GDM1 (cell line): Measurements from ENCODE around the gene EHMT2.

Experiments
- DNase-seq: peaks from one replicate; lab custom pipeline; 2025; lab: John Stamatoyannopoulos, UW

The EHMT2 gene

DNA sequence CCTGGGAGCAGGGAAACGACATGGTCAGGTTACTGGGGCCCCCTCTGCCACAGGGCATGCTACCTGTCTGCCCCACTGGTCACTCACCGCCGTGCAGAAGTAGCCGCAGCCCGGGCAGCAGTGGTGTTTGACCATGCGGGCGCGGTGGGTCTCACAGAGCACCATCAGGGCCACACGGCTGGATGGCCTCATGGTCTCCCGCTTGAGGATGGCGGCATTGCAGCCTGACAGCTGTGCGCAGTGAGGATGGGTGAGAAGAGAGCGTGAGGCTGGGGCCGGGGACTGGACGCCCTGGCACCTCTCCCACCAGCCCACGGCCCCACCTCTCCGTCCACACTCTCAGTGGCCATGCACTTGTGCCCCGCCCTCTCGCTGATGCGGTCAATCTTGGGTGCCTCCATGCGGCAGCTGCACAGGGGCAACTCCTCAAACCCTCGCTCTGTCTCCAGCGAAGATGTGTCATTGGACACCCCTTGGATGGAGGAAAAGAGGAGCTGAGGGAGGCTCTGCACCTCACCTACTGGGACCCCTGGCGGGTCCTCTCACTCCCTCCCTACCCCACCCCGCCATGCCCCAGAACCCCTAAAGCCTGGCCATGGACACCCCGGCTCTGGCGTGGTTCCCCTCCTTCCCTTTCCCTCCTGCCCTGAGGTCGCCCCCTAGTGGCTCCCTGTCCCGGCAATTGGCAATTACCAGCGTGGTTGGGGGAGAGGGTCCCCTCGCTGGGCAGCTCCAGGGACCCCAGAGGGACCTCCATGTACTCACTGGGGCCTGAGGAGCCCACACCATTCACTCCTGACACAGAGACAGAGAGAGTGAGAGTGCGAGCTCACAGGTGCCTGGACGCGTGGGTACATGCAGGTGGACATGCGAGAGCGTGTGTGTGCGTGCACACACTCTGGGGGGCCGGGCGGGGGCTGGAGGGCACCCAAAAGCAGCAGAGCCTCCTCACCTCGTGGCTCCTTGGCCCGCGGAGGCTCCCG, 8.9 kb downstream of the EHMT2 start:
- no peak for DNase-seq

DNA sequence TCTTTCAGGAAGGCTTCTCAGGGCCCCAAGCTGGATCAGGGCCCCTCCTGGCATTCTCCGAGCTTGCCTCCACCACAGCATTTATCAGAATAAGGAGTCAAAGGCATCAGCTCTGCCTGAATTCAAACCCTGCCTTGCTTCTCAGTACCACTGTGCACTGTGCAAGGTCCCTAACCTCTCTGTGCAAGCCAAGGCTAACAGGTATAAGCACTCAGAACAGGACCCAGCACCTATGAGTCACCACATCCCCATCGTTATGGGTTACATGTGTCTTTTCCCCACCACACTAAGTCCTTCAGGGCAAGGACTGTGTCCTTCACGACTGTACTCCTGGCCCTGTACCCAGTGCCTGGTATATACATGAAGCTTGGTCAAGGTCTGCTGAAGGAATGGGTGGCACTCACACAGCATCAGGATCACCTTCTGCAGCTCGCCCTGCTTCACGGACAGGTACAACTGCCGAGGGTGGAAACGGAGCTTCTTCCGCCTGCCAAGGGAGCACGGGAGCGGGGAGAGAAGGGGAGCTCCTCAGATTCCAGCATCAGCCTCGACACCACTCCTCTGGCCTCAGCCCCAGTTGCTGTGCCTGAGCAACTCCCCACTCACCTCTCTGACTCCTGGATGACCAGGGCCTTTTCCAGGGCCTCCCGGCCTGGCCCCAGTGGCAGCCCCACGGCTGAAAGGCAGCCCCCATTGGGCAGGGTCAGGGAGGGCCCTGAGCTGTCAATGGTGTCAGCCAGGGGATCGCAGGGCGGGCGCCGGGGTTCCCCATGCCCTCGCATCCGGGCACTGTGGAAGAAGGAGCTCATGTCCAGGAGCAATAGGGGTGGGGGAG, 10.1 kb downstream of the EHMT2 start:
- no peak for DNase-seq

DNA sequence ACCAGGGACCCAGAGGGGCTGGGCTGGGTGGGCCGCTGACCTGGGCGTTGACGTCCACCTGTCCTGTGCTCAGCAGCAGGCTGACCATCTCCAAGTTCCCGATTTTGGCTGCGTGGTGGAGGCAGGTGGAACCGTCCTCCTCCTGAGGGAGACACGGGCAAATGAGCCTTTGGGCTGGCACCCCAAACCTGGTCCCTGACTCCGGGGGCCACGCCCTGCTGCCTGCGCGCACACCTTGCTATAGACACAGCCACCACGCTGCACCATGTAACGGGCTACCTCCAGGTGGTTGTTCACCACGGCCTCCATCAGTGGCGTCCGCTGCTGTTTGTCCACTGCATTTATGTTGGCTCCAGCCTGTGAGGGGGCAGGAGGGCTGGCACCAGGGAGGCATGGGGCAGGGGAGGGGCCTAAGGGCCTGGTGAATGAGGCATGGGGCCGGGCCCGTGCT, 10.9 kb downstream of the EHMT2 start:
- DNase-seq = no peak

DNA sequence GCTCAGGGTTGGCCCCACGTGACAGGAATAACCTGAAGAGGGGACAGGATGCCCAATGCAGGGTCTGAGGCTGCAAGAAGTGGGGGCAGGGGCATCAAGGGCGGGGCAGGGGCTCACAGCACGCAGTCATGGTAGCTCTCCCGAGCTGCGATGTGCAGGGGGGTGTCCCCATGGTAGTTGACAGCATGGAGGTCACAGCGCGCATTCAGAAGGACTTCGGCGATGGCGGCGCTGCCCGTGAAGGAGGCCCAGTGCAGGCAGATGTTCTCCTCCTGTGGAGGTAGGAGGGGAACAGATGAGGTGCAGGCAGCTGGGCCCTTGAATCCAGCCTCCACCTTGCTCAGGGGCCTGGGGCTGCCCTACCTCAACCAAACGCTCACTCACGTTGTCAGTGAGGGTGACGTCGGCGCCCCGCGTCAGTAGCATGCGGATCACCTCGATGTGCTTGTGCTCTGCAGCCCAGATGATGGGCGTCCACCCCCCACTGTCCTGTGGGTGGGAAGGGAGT, 12.9 kb downstream of the EHMT2 start:
- DNase-seq = no peak

DNA sequence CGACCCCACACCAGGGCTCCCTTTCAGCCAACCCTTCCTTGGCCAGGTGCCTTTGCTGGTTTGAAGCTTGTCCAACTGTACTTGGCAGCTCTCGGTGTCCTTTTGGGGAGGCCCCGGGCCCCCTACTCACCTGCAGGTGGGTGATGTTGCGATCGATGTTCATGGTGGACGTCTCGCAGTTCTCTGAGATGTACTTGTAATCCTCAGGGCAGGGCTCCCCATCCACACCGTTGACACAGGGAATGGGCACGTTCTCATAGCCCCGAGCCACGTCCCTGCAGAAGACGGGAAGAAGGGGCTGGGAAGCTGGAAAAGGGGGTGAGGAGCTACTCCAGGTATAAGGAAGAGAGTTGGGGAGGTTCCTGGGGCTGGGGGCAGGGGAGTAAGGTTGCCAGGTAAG, 13.8 kb downstream of the EHMT2 start:
- no peak for DNase-seq

DNA sequence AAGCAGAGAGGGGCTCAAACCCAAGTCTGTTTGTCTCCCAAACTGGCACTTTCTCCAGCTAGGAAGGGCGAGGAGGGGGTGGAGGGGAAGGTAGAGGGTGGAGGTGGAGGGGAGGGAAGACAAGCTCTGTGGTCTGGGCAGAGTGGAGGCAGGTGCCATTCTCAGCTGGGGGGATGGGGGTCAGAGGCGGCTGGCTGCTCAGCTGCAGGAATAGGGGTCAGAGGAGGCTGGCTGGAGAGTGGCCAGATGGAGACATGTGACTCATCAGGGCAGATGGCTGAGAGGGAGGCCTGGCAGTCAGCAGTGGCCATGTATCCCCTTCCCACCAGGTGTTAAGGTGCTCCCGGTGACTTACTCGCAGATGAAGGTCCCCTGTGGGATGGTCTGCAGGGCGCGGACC, 15.2 kb downstream of the EHMT2 start:
- no peak for DNase-seq

DNA sequence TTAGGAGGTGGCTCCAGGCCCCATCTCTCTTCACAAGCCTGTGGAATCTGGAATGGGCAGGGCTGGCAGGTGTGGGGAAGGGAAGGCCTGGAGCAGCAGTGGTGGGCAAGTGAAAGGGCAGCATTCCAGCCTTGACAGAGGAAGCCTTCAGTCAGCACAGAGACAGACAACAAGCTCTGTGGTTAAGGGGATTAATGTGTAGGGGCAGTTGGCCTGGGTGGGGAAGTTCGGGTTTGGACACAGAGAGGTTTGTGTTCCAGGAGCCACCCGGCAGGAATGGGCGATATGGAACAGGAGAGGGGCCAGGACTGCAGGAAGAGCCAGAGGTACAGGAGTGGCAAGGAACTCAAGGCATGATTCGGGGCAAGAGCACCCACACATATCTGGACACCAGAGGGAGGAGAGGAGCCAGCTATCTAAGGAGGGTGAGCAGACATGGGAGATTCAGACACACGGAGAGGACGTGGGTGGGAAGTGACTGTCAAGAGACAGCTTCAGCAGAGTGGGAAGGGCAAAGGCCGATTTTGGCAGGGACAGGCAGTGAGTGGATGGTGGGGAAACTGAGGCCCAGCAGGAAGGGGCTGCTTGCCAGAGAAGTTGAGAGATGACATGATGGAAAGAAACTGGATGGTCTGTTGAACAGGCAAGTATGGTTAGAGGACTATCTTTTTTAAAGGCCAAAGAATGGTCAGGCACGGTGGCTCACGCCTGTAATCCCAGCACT, 16.2 kb downstream of the EHMT2 start:
- DNase-seq = no peak

DNA sequence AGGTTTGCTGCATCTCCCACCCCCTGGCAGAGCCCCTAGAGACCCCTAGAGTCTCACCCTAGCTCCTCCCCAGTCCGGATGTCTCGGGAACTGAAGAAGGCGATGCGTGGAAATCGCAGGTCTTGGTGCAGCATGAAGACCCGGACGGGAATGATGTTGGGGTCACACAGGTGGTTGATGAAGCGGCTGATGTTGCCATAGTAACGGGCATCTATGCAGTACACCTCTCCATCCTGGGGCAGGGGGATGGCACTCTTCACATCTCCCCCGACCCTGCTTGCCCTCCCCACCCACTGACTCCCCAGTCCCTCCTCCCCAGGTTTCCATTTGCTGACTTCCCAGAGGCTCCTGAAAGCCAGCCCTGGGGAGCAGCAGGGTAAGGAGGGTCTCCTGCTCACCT, 16.9 kb downstream of the EHMT2 start:
- DNase-seq = no peak

DNA sequence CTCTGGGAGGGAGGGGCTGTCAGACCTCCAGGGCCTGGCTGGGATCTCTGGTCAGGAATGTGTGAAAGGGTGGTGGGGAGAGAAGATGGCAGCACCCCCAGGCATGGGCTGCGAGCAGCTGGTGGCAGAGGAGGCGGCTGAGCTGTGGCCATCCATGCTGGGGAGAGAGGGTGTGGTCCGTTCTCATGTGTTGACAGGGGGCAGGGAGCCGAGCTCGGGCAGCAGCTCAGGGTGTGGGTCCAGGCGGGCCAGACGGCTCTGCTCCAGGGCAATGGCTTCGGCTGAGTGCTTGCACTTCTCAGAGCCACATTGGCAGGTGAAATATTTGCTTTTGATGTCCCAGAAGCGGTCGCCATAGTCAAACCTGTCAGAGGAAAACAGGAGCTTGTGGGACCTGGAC, 17.6 kb downstream of the EHMT2 start:
- DNase-seq = no peak

DNA sequence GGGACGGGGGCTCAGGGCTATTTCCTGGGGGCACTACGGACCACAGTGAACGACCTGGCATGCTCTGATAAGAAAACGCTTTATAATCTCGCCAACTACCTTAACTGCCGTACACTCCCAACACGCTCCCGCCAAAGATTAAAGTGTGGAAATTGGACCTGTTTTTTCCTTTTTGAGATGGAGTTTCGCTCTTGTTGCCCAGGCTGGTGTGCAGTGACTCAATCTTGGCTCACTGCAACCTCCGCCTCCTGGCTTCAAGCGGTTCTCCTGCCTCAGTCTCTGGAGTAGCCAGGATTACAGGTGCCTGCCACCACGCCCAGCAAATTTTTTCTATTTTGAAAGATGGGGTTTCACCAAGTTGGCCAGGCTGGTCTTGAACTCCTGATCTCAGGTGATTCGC, 18.4 kb downstream of the EHMT2 start:
- no peak for DNase-seq

DNA sequence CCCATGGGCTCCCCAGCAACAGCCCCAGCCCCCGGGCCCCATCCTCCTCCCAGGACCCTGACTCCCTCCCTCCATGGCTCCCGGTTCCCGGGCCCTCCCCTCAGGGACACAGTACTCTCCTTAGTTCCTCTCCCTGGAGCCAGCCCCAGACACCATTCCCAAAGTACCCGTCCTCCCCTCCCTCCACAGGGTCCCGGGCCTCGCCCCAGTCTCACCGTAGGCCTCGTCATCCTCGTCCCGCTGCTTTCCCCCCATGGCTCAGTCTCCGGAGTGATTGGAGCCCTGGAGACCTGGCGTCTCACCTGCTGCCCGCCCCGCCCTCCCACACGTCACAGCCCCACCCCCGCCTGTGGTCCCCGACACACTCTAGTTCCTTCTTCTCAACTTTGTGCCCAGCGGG, 18.8 kb downstream of the EHMT2 start, which contains the start of gene SLC44A4:
Gene SLC44A4 (minus strand): TSS at position 272 of the 400 bp plus-strand sequence. CDS start 17 bp downstream, at position 255.
- DNase-seq = no peak

DNA sequence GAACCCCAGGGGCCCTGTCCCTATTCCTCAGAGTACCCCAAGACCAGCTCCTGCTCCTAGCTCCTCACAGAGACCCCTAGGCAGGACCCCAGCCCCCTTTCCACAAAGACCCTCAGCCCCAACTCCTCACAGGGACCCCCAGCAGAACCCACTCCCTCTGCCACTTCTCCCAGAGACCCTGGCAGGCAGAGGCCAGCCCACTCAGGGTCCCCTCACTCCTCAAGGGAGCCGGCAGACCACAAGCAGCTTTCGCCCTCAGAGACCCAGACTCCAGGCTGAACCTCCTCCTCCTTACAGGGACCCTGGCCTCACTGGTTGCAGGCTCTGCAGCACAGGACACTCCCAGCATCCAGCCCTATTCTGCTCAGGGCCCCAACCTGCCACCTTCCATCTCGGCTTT, 19.3 kb downstream of the EHMT2 start:
- DNase-seq = no peak

DNA sequence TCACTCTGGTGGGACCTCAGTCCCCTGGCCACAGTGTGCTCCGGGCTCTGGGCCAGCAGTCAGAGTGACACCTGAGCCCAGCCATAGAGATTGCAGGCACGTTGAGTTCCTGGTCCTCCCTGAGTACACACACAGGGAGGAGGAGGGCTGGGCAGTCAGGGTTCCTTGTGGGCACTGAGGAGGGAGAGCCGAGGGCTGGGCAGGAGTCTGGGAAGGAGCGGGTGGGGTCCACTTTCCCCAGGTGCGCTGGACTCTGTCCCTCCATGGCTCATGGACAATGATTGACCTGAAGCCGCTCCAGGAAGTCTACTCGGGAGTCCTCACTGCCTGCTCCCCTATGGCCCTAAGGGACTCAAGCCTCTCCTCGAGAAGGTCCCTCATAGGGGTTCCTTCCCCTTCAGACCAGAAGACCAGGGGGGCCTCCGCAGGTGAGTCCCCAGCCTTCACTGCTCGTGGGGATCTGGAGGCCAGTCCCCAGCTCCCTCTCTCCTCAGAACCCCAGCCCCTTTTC, 19.8 kb downstream of the EHMT2 start:
- no peak for DNase-seq

DNA sequence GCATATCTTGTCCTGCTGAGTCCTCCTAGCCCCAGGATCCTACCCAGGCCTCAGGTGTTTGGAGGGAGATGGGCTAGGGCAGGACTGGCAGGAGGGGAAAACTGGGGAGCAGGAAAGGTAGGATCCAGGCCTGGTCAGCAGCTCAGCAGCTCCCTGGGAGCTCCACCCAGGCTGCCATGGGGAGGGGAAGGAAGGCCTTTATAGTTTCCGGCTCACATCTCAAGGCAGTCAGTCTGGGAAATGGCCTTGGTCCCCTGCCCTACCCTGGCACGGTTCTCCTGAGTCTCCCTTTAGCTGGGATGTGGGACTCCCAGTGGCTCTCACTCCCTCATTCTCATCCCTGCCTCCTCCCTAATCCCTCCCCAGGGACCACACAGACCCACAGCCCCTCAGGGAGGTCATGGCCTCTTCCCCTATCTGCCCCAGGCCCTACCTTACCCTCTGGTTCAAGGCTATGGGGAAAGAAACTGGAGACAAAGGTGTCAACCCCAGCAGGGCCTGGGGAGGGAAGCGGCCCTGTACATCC, 20.3 kb downstream of the EHMT2 start:
- DNase-seq = no peak

DNA sequence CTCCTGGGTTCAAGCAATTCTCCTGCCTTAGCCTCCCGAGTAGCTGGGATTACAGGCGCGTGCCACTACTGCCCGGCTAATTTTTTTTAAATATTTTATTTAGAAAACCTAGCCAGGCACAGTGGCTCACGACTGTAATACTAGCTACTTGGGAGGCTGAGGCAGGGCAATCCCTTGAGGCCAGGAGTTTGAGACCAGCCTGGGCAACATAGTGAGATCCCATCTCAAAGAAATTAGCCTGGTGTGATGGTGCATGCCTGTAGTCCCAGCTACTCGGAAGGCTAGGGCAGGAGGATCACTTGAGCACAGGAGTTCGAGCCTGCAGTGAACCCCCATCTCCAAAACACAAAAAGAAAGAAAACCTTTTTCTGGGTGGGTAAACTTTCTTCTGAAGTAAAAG, 21.1 kb downstream of the EHMT2 start:
- no peak for DNase-seq

DNA sequence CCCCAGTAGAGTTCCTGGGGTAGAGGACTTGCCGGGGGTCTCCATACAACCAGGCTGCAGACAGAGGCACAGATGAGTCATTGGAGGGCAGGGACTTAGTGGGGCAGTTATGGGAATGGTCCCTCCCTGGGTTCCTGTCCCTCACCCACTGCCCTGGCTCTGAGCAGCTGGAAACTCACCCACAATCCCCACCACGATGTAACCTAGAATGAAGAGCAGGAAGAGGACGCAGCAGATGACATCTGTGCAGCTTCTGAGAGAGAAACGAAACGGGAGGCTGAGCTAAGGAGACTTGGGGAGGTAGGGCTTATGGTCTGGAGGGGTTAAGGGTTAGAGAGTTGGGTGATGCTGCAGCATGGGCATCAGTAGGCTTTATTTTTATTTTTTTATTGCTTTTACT, 21.6 kb downstream of the EHMT2 start:
- DNase-seq = no peak

DNA sequence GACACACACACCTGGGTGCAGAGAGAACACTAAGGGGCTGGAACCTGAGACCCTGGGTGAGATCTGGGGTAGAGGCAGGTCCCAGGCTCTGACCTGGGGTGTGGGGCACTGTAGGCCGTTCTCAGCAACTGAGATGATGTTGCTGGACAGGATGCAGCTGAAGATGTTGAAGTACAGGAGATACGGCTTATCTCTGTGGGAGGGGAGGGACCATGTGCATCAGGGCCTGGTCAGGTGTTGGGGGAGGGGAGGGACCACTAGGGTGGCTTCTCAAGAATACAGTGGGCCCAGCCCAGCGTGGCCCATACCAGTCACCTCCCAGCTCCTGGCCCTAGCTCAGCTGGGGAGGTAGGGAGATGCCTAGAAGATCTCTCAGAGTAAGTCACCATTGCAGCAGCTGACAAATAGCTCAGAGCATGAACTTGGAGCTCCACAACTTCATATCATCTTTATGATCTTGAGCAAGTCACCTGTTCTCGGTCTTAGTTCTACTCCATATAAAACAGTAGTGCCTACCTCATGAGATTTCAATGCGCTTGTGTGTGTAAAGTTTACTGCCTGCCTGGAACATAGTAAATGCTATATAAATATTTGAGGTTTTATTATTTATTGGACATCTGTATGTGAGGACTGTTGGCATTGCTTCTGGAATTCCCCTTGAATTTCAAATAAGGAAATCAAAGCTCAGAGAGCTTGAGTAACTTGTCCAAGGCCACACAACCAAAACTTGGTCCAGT, 22.5 kb downstream of the EHMT2 start:
- DNase-seq = no peak

DNA sequence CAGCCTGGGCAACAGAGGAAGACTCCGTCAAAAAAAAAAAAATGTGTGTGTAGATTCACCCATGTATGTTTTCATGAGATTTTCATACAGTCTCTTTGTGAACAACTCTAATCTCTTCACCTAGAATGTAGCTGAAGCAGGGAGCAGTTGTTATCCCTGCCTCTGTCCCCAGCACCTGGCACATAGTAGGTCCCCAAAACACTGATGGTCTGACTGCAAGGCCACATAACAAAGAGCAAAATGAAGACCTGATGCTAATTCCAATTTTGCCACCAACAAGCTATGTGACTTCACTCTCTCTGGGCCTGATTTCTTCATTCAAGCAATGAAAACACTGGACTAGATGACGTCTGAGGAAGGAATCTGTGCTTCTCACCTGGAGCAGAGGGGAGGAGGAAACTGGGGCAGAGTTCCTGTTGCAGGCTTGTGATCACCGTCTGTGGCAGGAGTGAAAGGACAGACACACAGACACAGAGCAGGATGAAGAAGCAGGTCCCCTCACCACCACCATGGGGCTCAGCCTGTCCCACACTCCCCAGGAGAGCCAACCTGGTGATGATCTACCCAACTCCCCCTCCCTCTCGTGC, 23.3 kb downstream of the EHMT2 start:
- no peak for DNase-seq

DNA sequence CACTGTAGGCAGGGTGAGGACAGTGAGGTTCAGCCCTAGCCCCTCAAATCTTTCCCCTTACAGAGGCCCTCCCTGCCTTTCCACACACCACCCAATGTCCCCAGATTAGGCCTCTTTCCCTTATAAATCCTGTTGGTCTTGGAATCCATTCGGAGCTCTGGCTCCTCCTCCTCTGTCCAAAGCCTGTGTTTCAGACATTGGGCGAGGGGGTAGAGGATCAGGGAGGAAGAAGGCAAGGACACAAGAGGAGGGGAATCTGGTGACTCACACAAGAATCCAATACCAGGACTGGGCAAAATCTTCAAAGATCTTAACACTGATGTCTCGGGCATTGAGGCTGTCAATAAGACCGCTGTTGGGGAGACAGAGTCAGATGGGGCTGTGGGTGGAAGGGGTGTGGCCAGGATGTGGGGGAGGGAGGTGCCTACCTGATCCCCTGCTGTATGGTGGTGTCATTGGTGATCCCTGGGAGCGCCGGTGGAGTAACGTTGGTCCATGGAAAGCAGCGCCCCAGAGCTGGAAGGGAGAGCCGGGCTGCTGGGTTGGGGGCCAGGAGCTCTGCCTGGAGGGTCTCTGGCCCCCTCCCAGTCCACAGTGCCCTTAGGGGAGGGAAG, 26.3 kb downstream of the EHMT2 start:
- DNase-seq = no peak

DNA sequence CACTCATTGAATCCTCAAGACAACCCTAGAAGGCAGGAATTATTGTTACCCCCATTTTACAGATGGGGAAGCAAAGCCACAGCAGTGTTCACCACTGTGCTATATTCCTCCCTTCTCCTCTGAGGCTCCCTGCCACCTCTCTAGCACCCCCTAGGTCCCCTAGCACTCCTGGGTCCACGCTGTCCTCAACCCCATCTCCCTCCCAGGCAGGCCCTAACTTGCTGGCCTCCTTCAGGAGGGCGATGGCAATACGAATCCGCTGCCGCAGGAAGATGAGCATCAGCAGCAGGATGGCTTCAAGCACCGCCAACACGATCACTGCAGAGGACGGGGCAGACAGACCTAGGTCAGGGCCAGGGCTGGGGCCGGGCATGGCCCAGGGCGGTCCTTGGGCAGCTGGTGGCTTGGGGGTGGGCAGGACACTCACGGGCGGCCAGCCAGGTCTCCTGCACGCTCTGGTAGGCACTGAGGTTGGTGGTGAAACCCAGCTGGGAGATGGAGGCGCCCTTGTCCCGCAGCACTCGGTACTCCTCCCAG, 27.0 kb downstream of the EHMT2 start:
- DNase-seq = no peak
